Fibroblast of skin of back (primary cell): ENCODE measurements around the gene TUBB4B.

Experiments used
- DNase-seq: peaks from one replicate; pipeline ENCODE4 v3.0.0-alpha.2; 2013

Gene TUBB4B

GRCh38 chr9:137213160-137214060, 27.7 kb upstream of the TUBB4B start:
- DNase-seq, result no peak

- no peak for DNase-seq
These were observed 26.5 kb upstream of the TUBB4B start for GRCh38 chr9:137214620-137215019.

GRCh38 chr9:137215196-137215986, 25.7 kb upstream of the TUBB4B start:
- no peak for DNase-seq

GRCh38 chr9:137216188-137216965, 24.7 kb upstream of the TUBB4B start:
- no peak for DNase-seq

GRCh38 chr9:137217276-137218211, 23.5 kb upstream of the TUBB4B start:
- DNase-seq, result no peak

- DNase-seq, result no peak
These were observed 22.8 kb upstream of the TUBB4B start for GRCh38 chr9:137218212-137218753.

- DNase-seq, result peak; percentile 50
These were observed 22.3 kb upstream of the TUBB4B start for GRCh38 chr9:137218754-137219271.

- DNase-seq, result no peak
These were observed 21.2 kb upstream of the TUBB4B start for GRCh38 chr9:137219757-137220316.

GRCh38 chr9:137220317-137221094, 20.6 kb upstream of the TUBB4B start:
- DNase-seq, result no peak

- no peak for DNase-seq
These were observed 20.0 kb upstream of the TUBB4B start for GRCh38 chr9:137221095-137221505.

GRCh38 chr9:137221506-137222111, 19.5 kb upstream of the TUBB4B start:
- no peak for DNase-seq

- DNase-seq, result no peak
These were observed 18.7 kb upstream of the TUBB4B start, which contains the start of gene RNF208 for GRCh38 chr9:137222190-137223077. Gene RNF208, minus strand, starts transcription at chr9:137222240. Its CDS starts 1,028 bp downstream, at chr9:137221212.

- peak; percentile 97 for DNase-seq
These were observed 17.8 kb upstream of the TUBB4B start for GRCh38 chr9:137223078-137223970.

- DNase-seq, result no peak
These were observed 16.0 kb upstream of the TUBB4B start, which contains the start of gene CYSRT1 for GRCh38 chr9:137224830-137225694. Gene CYSRT1, plus strand, starts transcription at chr9:137225174. Its CDS starts 448 bp downstream, at chr9:137225622.

GRCh38 chr9:137225699-137226331, 15.3 kb upstream of the TUBB4B start:
- DNase-seq, result no peak
